ENCODE measurements around the gene IP6K3.

Gene IP6K3

GRCh38 chr6:33779290-33779689 lies 32.6 kb upstream of the IP6K3 start:
- H3K4me3 ChIP-seq (ENCODE audit: low read length) = no peak overlapping the region
- no peak for DNase-seq (ENCODE audit: low read depth, low spot score)

DNA sequence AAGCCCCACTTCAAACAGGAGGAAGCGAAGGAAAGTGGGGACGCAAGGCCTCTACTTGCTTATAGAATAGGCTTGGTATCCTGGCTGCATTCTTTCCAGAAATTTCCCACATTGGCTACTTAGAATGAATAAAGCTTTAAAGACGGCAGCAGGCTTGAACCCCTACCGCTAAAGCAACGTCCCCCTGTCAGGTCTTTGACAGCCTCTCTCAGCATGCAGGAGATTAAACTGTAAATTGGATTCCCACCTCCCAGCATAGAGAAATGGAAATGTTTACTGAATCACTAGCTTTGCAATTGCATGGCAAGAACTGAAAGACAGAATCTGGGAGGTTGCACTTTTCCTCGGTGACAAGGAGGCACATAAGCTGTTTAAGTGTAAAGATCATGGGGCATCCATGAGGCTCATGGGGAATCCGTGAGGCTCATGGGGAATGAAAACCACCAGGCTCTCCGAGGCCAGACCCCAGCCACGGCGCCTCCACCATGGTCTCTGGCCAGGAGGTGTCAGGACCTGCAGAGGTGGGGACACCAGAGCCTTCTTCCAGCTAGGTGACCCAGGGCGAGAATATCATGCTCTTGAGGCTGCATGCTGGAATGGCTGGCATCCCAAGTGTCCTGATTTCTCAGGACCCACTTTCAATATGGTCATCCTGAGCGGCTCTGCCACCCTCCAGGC lies 31.9 kb upstream of the IP6K3 start:
- no peak for DNase-seq (ENCODE audit: low read depth, low spot score)
- no peak overlapping the region for H3K4me3 ChIP-seq (ENCODE audit: low read length)

GRCh38 chr6:33777398-33778388 lies 31.0 kb upstream of the IP6K3 start:
- no peak for DNase-seq (ENCODE audit: low read depth, low spot score)
- no peak overlapping the region for H3K4me3 ChIP-seq (ENCODE audit: low read length)

DNA sequence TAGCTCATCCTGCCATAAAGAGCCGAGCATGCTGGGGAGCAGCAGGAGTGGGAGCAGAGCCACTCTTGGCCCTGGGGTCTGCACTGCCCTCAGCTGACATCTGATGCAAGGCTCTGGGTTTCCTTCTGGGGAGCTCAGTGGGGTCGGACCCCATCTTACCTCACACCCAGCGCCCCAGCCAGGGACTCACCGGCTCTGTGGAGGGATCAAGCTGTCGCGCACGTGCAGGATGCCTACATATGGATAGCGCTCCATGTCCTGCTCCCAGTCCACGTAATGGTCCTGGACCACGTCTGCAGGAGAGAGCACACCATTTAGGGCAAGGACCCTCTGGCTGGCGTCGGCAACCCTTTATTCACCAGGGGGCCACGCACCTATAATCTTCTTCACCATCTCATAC lies 30.1 kb upstream of the IP6K3 start:
- no peak overlapping the region for H3K4me3 ChIP-seq (ENCODE audit: low read length)
- DNase-seq (ENCODE audit: low read depth, low spot score) = no peak

DNA sequence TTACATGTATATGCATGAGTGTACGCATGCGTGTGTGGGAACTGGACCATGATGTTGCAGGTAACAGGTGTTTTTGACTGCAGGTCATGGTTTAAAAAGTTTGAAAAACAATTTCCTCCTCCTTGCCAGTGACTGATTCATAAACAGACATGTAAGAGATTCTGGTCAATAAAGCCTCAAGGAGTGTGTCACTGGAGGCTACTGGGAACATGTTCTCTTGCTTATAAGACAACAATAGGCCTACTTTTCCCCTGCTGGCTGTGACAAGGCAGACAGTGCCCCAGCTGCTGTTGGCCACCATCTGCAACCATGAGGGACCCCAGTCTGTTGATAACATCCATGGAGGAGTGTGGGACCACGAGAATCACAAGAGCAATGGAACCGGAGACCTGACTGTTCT lies 29.5 kb upstream of the IP6K3 start:
- H3K4me3 ChIP-seq (ENCODE audit: low read length) = no peak overlapping the region
- no peak for DNase-seq (ENCODE audit: low read depth, low spot score)

GRCh38 chr6:33774774-33775173 lies 28.1 kb upstream of the IP6K3 start:
- DNase-seq (ENCODE audit: low read depth, low spot score) = no peak
- H3K4me3 ChIP-seq (ENCODE audit: low read length) = no peak overlapping the region

DNA sequence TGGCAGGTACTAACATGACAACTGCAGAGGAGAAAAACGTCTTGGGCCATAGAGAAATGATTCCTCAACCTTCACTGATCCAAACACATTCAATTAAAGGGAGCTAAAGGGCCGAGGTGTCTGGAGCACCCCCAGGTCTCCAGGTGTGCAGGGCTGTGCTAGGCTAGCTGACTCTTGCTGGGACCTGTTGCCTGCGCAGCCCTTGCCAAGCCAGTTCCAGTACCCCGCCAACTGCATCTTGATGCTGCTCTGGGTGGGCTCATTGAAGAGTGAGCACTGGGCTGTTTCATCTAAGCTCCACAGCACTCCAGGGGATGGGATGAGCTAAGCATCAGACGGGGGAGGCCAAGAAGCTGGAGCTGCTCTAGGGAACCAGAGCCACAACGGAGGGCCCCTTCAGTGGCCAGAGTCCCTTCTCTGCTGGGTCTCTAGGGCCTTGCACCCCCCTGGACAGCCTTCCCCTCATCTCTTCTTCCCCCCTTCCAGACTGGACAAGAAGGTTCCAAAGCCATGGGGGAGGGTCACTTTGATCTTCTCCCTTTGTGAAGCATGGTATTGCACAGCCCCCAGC lies 26.3 kb upstream of the IP6K3 start:
- no peak overlapping the region for H3K4me3 ChIP-seq (ENCODE audit: low read length)
- DNase-seq (ENCODE audit: low read depth, low spot score) = no peak

DNA sequence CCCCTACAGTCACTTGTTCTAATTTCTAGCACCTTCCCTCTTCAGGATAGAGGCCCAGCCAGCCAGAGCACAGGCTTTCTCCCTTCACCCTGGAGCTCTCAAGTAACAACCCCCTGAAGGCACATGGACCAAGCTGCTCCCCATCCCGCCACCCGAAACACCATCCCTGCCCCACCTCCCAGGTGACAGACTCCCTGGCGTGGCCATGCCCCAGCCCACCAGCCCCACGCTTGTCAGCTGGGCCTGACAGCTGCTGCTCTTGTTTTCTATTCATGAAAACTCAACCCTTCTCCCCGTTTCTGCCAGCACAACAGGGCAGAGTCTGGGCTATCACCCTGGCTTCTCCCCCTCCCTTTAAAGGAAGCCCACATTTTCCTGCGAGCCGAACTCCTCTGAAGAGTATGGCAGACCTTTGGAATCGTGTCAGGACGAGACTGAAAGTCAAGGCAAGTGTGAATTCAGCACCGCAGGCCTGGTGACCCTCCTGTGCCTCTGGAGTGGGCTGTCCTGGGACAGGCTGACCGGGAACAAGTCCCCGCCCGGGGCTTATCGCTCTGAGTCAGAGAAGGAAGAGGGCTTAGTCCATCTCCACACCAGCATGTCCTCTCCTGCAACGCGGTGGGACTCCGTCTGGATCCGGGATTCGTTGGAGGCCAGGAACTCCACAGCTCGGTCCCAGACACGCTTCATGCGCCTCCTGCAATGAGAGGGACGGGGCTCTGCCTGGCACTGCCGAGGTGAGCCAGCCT lies 25.6 kb upstream of the IP6K3 start:
- H3K4me3 ChIP-seq (ENCODE audit: low read length) = no peak overlapping the region
- no peak for DNase-seq (ENCODE audit: low read depth, low spot score)

DNA sequence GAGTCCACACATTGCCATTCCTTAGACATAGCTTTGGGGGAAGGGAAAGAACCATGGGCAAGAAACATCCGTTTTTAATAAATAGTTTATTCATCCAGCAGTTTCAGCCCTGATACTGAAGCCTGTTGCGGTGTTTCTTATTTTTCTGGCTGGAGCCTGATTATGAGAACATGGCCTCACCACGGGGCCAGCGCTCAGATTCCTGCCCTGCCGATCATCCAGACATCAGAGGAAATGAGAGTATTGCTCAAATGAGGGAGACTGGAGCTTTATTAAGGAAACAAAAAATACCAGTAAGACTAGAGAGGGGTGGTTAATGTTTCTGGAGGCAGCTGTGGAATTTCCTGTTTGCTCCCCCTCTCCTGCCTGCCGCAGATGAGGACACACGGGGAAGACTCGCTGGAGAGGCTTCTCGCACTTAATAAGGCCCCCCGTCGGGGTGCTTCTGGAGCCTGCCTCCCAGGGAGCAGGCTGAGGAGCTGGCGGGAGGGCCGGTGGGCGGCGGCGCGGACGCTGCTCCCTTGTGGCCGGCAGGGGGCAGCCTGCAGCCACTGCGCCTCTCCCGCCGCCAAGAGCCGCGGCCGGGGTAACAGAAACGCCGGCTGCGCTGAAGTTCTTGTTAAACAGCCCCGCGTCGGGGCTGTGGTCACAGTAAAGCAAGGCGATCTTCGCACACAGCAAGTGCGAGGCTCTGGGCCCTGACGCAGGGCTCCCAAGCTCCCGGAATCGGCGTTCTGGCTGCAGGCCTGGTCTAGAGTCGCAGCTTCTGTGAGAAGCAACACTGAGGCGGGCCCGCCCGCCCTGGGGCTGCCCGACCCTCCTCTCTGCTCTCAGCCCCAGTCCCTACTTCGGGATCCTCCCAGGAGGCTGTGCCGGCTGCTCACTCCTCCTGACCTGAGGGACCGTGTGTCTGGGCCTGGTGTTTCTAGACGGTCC lies 24.7 kb upstream of the IP6K3 start:
- H3K4me3 ChIP-seq (ENCODE audit: low read length) = no peak overlapping the region
- peak; percentile 52 for DNase-seq (ENCODE audit: low read depth, low spot score)

- no peak overlapping the region for H3K4me3 ChIP-seq (ENCODE audit: low read length)
- no peak for DNase-seq (ENCODE audit: low read depth, low spot score)
Measured at GRCh38 chr6:33770833-33771145, 24.1 kb upstream of the IP6K3 start.

- DNase-seq (ENCODE audit: low read depth, low spot score) = no peak
- no peak overlapping the region for H3K4me3 ChIP-seq (ENCODE audit: low read length)
Measured at GRCh38 chr6:33770124-33770832, 23.6 kb upstream of the IP6K3 start.

- DNase-seq (ENCODE audit: low read depth, low spot score) = no peak
- H3K4me3 ChIP-seq (ENCODE audit: low read length) = no peak overlapping the region
Measured at GRCh38 chr6:33769248-33769821, 22.6 kb upstream of the IP6K3 start.

- DNase-seq (ENCODE audit: low read depth, low spot score) = peak; percentile 51
- H3K4me3 ChIP-seq (ENCODE audit: low read length) = no peak overlapping the region
Measured at GRCh38 chr6:33768644-33769120, 22.0 kb upstream of the IP6K3 start.

GRCh38 chr6:33766921-33767907 lies 20.5 kb upstream of the IP6K3 start:
- DNase-seq (ENCODE audit: low read depth, low spot score) = no peak
- H3K4me3 ChIP-seq (ENCODE audit: low read length) = no peak overlapping the region

GRCh38 chr6:33765368-33765767 lies 18.7 kb upstream of the IP6K3 start:
- DNase-seq (ENCODE audit: low read depth, low spot score) = no peak
- H3K4me3 ChIP-seq (ENCODE audit: low read length) = no peak overlapping the region

DNA sequence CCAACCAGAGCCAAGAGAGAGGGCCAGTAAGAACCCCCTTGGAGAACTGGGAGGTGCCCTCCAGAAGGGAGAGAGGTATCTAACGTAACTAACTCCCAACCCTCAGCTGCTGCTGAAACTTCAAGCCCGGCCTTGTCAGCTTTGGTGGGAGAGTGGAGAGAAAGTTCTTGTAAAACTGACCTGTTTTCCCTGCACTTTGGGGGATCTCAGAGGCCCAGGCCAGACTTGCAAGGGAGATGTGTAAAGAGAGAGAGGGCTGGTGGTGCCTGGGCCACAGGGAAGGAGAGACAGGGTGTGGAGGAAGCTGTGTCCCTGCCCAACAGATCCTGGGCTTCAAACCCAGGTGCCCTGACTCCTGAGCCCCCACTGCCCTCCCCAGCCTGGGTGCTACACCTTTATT lies 17.3 kb upstream of the IP6K3 start:
- no peak for DNase-seq (ENCODE audit: low read depth, low spot score)
- H3K4me3 ChIP-seq (ENCODE audit: low read length) = no peak overlapping the region
